ENCODE measurements around the gene RMC1.
"Not testable (repeated sequence)": the region's sequence is repeated elsewhere in the genome, so short reads cannot be mapped to it uniquely, and the experiment has no call there.

RMC1 gene
- 40.5 to 71.3 (median 46.7) reads per million in 18 experiments for total RNA-seq

GRCh38 chr18:23503038-23503962 lies at the start of gene RMC1:
TSS of gene RMC1 (plus strand) at chr18:23503511. CDS start at chr18:23503619, 108 bp downstream.
- DNase-seq, result peak; percentile 97 to 98

- DNase-seq, result peak in 1 of 2 donors; percentile 32
Observed at GRCh38 chr18:23453680-23454058, 49.6 kb upstream of the RMC1 start.

- DNase-seq, result no peak
Observed at GRCh38 chr18:23456835-23457234, 46.5 kb upstream of the RMC1 start.

GRCh38 chr18:23458830-23459529 lies 44.3 kb upstream of the RMC1 start:
- no peak for DNase-seq

GRCh38 chr18:23459530-23459921 lies 43.8 kb upstream of the RMC1 start:
- DNase-seq, result no peak

- DNase-seq, result no peak
Observed at GRCh38 chr18:23460285-23461273, 42.7 kb upstream of the RMC1 start.

GRCh38 chr18:23462876-23463275 lies 40.4 kb upstream of the RMC1 start:
- peak in 1 of 2 donors; percentile 5 for DNase-seq

- no peak for DNase-seq
Observed at GRCh38 chr18:23468753-23469459, 34.4 kb upstream of the RMC1 start.

GRCh38 chr18:23470620-23471387 lies 32.5 kb upstream of the RMC1 start:
- no peak for DNase-seq

- DNase-seq, result no peak
Observed at GRCh38 chr18:23471486-23471885, 31.8 kb upstream of the RMC1 start.

GRCh38 chr18:23479829-23480505 lies 23.3 kb upstream of the RMC1 start:
- peak; percentile 54 to 84 for DNase-seq

- no peak for DNase-seq
Observed at GRCh38 chr18:23484561-23485182, 18.6 kb upstream of the RMC1 start.

- no peak for DNase-seq
Observed at GRCh38 chr18:23485386-23485785, 17.9 kb upstream of the RMC1 start.

GRCh38 chr18:23487738-23488570 lies 15.4 kb upstream of the RMC1 start:
- peak; percentile 35 to 51 for DNase-seq

GRCh38 chr18:23489586-23489985 lies 13.7 kb upstream of the RMC1 start:
- not testable (repeated sequence) for DNase-seq

GRCh38 chr18:23493654-23494053 lies 9.7 kb upstream of the RMC1 start:
- no peak for DNase-seq

GRCh38 chr18:23494992-23495391 lies 8.3 kb upstream of the RMC1 start:
- DNase-seq, result no peak

- DNase-seq, result no peak
Observed at GRCh38 chr18:23495723-23496440, 7.4 kb upstream of the RMC1 start.
